ENCODE results near the gene CEPT1. TPM values are rescaled to one million over a fixed set of nuclear protein-coding genes. Genes with fewer than 3 reads are reported as not detected.

Gene CEPT1
- polyA plus RNA-seq, 3 donors from 2014 or later, result 14.7 to 20.9 (median 19.2) TPM

DNA sequence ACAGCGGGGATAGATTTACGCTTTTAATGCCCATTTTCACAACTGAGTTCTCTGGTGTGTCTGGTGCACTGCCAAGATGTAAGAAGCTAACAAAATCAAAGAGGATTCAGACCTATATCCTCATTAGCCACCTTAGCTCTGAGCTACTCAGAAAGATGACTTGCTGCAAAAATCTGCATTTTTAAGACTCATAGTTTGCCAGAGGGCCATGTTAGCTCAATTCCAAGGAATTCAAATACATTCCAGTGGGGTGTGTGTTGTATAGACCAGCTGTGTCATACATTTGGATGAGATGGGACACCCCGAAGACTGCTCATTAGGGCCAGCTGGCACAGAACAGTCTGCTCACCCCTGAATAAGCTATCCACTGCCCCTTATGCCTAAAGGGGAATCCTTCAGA, 51.5 kb downstream of the CEPT1 start:
- Mint-ChIP-seq H3K4me3 (peak overlapping the region in 3 of 5 donors; percentile 12 to 97 (median 58)), H3K9me3 (no peaks in the 10 kb centered on the region), H3K4me1 (peaks cover 97 to 100% of the 10 kb centered on the region in 2 donors), H3K27me3 (ENCODE audit: low read depth in 3 of 3) (peaks cover 0 to 1% (median 0%) of the 10 kb centered on the region in 3 donors), H3K36me3 (peaks cover 42 to 83% (median 75%) of the 10 kb centered on the region in 3 donors), H3K27ac (peak overlapping the region; percentile 95 to 99 (median 98))
- DNase-seq, result no peak

DNA sequence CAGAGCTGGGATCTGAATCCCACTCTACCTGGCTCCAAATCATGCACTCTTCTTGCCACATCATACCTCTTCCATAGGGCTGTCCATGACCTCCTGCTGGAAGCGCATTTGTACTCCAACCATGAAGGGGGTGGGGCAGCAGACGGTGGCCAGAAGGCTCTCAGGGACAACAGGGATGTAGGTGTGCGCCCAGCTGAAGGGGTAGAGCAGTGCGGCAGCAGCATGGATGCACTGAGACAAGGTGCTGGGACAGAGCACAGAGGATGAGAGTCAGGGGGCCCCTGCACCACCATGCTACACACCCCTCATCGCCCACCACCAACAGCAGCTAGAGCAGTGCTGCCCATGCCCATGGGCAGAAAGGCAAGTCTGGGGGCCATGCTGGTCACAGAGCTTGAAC, 52.1 kb downstream of the CEPT1 start:
- Mint-ChIP-seq H3K4me1 (peaks cover 97 to 100% of the 10 kb centered on the region in 2 donors), H3K4me3 (peak overlapping the region; percentile 96 to 100 (median 99)), H3K9me3 (no peaks in the 10 kb centered on the region), H3K36me3 (peaks cover 47 to 88% (median 77%) of the 10 kb centered on the region in 3 donors), H3K27me3 (ENCODE audit: low read depth in 3 of 3) (peaks cover 0 to 3% (median 0%) of the 10 kb centered on the region in 3 donors), H3K27ac (peak overlapping the region; percentile 95 to 99 (median 98))
- DNase-seq, result no peak

DNA sequence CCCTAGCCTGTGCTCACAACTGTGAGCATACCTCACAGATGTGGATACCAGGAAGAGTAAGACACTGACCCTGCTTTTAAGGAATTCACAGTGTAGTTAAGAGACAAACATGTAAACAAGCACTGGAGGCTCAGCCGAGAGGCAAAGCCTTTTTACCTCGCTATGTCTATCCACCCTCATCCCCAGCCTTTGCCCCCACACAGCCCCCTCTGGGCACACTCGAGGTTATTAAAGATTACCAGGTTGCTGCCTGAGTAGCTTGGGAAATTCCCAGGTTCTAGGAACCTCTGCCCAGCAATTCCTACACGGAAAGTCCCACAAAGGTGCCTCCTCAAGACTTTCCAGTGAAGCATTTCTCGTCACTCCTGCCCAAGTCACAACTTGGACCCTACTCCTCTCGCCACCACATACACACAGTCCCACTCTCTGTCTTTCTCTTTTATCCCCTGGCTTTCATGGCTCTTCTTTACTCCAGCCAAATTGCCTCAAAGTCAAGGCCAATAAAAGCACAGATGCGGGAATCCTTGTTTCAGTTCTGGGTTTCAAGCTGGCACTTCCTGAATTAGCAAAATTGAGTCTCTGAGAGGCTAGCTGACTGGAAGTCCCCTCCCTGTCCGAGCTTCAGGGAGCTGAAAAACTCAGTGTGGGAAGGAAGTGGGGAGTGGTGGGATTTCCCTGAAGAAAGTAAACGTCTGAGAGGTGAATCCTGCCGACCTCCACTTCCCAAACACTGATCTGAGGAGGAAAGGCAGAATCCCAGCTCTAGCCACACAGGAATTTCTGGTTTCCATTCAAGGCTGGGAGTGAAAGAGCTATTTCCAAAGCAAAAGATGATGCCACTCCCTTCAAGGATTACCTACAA, 52.9 kb downstream of the CEPT1 start:
- Mint-ChIP-seq H3K9me3 (no peaks in the 10 kb centered on the region), H3K27ac (peak overlapping the region; percentile 95 to 99 (median 98)), H3K4me3 (peak overlapping the region; percentile 96 to 100 (median 99)), H3K36me3 (peaks cover 50 to 94% (median 83%) of the 10 kb centered on the region in 3 donors), H3K4me1 (peaks cover 100% of the 10 kb centered on the region in 2 donors), H3K27me3 (ENCODE audit: low read depth in 3 of 3) (peaks cover 0 to 3% (median 0%) of the 10 kb centered on the region in 3 donors)
- peak in 1 of 3 donors; percentile 31 for DNase-seq

DNA sequence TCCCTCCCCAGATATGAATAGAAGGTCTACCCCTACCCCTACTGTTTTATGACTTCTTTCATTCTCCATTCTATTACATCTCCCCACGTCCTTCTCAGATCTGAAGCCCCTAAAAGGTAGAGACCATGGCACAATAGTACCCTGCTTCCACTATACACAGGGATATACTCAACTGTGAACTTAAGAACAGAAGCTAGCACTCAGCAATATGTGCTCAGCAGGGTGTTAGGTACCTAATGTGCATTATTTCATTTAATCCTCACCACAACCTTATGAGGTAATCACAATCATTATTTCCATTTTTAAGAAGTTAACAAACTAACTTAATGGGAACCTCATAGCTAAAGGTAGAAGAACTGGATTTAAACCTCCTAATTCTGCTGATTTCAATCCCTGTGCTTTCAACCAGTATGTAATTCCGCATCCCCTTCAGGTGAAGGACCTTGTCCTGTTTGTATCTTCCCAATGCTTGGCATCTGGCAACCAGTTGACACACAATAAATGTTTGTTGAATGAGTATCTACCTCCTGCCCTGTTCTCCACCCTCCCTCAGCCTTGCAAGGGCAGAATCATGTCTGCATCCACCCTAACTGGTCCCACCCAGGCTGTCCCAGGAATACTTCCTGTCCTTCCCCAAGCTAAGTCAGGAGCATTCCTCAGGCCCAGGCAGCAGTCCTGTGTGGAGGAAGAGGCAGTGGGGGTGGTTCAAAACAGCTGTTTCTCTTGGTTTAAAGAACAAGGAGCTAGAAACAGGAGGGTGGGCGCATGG, 53.9 kb downstream of the CEPT1 start:
- Mint-ChIP-seq H3K9me3 (no peaks in the 10 kb centered on the region), H3K4me1 (peaks cover 91 to 97% of the 10 kb centered on the region in 2 donors), H3K27ac (peak overlapping the region; percentile 95 to 99 (median 98)), H3K36me3 (peaks cover 55 to 94% (median 83%) of the 10 kb centered on the region in 3 donors), H3K27me3 (ENCODE audit: low read depth in 3 of 3) (peaks cover 0 to 3% (median 0%) of the 10 kb centered on the region in 3 donors), H3K4me3 (peak overlapping the region; percentile 96 to 100 (median 99))
- DNase-seq, result no peak

DNA sequence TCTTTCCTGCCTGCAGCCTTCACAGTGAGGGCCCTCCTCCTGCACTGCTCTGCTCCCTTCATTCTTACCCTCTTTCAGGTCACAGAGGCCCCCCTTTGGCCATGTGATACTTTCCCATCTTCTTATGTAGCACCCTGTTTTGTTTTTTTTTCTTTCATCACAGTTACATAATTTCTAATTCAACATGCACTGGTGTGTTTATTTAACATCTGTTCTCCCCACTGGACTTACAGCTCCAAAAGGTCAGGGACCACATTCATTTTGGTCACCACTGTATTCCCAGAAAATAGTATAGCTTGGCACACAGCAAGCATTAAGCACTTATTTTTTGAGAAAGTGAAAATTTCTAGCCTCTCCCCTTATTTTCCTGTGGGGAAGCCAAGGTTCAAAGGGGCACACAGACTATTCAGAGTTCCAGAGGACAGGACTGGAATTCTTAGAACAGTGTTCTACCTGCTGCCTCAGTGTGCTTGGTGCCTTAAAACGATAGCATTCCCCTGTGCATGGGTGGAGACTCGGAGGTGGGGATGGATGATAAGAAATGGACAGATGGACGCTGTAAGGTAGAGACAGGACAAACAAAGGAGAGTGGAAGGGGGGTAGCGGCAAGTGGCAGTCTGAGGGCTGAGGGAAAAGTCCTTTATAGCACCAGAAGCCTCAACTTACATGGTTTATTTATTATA, 55.1 kb downstream of the CEPT1 start:
- Mint-ChIP-seq H3K27me3 (ENCODE audit: low read depth in 3 of 3) (peaks cover 0 to 10% (median 0%) of the 10 kb centered on the region in 3 donors), H3K4me1 (peaks cover 82 to 88% of the 10 kb centered on the region in 2 donors), H3K36me3 (peaks cover 50 to 88% (median 82%) of the 10 kb centered on the region in 3 donors)

DNA sequence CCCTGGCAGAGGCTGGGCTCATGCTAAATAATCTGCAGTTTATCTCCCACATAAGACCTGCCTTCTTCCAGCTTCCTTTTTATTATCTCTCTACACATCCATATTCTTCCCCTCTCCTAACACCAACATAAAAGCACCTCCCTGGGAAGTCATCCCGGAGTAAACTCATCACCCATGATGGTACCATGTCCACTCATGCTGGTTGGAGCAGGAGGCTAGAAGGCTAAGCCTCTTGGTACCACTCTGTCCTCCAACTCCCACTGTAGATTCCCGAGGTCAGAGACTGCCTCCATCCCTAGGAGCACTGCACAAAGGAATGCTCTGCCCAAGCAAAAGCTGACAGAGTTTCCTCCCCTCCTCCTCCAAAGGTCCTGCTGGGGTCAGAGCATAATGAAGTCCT, 56.2 kb downstream of the CEPT1 start:
- Mint-ChIP-seq H3K27ac (peak overlapping the region; percentile 95 to 99 (median 98)), H3K4me3 (peak overlapping the region; percentile 96 to 100 (median 99)), H3K4me1 (peaks cover 82 to 88% of the 10 kb centered on the region in 2 donors), H3K36me3 (peaks cover 50 to 78% (median 77%) of the 10 kb centered on the region in 3 donors), H3K9me3 (no peaks in the 10 kb centered on the region), H3K27me3 (ENCODE audit: low read depth in 3 of 3) (peaks cover 0 to 11% (median 0%) of the 10 kb centered on the region in 3 donors)
- DNase-seq, result no peak

More for the DNA sequence above, 55.1 kb downstream of the CEPT1 start:
- H3K9me3 Mint-ChIP-seq, result no peaks in the 10 kb centered on the region
- DNase-seq, result no peak
- peak overlapping the region; percentile 96 to 100 (median 99) for H3K4me3 Mint-ChIP-seq
- peak overlapping the region; percentile 95 to 99 (median 98) for H3K27ac Mint-ChIP-seq

DNA sequence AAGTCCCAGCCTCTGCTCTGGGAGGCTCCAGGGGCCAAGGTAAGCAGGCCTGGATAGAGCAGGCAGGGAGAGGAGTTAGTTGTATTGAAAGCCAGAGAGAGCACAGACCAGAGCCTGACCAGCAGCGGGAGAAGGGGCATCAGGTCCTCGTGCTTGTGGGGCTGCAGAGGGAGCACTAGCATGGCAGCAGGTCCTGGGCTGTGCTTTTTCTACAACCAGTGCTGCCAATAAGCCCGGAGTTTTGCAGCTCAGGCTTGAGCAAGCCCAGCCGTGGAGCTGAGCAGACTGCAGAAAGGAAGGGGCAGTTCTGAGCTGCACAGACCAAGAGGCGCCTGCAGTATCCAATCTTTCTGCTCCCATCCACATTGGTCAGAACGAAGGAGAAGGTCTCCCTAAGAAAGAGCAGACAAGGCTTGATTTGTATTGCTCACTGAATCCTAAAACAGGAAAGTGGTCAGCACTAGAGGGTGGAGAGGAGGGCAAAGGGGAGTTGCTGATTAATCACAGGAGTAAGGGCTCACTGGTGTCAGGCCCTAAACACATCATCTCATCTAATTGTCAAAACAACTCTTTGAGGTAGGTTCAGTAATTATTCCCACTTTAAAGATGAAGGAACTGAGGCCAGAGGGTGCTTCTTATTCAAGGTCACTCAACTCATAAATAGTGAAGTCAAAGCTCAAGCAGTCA, 57.7 kb downstream of the CEPT1 start:
- peak overlapping the region; percentile 96 to 100 (median 99) for H3K4me3 Mint-ChIP-seq
- H3K36me3 Mint-ChIP-seq, result peaks cover 50 to 68% (median 63%) of the 10 kb centered on the region in 3 donors
- peaks cover 0 to 14% (median 4%) of the 10 kb centered on the region in 3 donors for H3K27me3 Mint-ChIP-seq (ENCODE audit: low read depth in 3 of 3)
- peak overlapping the region; percentile 95 to 99 (median 98) for H3K27ac Mint-ChIP-seq
- H3K4me1 Mint-ChIP-seq, result peaks cover 82 to 88% of the 10 kb centered on the region in 2 donors
- peak; percentile 76 to 82 (median 77) for DNase-seq
- no peaks in the 10 kb centered on the region for H3K9me3 Mint-ChIP-seq

DNA sequence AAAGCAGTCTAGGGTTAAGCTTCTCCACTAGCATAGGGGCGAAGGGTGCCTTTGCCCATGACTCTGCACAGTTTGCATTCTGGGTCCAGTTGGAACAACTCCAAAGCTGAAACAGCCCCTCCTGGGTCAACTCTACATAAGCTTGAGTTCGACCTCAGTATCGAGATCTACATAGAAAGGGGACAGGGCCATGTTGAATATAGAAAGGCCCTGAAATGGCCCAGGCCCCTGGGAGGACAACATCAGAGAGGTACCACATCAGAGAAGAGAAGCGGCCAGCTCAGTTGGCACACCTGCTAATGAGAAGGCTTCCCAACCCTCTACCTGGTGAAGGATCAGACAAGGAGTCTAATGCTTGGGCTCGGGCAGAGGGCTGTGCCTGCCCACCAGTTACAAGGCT, 58.8 kb downstream of the CEPT1 start:
- H3K4me3 Mint-ChIP-seq, result peak overlapping the region; percentile 96 to 100 (median 99)
- peaks cover 46 to 59% (median 54%) of the 10 kb centered on the region in 3 donors for H3K36me3 Mint-ChIP-seq
- no peaks in the 10 kb centered on the region for H3K9me3 Mint-ChIP-seq
- H3K27ac Mint-ChIP-seq, result peak overlapping the region; percentile 95 to 99 (median 98)
- peaks cover 5 to 25% (median 11%) of the 10 kb centered on the region in 3 donors for H3K27me3 Mint-ChIP-seq (ENCODE audit: low read depth in 3 of 3)
- H3K4me1 Mint-ChIP-seq, result peaks cover 82 to 88% of the 10 kb centered on the region in 2 donors
- DNase-seq, result no peak

DNA sequence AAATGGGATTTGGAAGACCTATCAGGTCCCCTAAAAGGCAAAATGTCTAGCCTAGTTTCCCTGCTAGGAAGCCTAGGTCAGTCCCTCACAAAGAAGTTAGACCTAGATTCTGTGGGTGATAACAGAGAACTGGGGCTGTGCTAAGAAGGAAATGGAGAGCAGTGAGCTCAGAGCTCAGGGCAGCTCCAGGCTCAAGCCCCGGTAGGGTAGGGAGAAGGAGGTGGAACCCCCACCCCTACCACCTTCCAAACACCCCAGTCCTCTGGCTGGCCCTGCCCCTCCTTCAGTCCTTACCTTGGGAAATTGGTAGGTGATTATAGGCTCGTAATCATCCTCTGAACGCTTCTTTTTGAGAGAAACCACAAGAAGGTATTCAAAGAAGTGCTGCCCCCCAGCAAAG, 59.3 kb downstream of the CEPT1 start:
- Mint-ChIP-seq H3K9me3 (no peaks in the 10 kb centered on the region), H3K36me3 (peaks cover 42 to 55% (median 51%) of the 10 kb centered on the region in 3 donors)
- DNase-seq, result no peak

DNA sequence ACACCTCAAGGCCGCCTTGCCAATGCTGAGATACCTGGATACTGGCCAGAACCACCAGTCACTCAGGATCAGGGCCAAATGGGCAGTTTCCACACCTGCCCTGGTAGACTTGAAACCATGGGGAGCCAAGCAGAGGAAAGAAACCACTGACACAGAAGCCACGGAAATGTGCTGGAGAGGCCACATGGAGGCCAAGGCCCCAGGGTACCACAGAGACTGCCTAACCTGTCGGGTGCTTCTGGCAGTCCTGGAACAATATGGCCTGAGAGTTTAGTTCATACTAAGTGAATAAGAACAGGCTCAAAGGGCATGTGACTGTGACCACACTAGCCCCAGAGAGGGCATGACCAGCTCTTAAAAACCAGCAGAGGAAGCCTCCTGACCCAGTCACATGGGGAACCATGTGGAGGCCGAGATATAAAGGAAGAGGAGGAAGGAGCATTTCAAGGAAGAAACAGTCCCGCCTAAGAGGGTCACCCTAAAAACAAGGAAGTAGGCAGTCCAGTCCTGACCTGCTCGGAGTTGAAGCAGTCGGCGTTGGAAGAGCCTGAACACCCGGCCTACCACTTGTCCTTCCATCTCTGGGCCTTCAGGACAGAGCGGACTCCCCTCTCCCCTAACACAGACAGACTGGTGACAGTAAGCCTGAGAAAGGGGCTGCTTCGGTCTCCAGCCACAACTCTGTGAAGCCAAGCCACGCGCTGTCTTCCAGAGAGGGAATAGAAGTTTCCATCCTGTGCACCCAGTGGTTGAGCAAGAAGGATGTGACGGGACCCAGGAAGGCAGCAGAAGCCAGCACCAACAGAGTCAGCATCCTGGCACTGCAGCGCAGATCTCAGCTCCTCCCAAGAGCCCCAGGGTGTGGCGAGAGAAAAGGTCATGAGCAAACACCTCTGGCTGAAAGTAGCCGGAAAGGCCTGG, 60.1 kb downstream of the CEPT1 start, which contains the start of gene DENND2D:
Gene DENND2D, minus strand, starts transcription at position 766 of the 921 bp plus-strand sequence. Its CDS starts 187 bp downstream, at position 579.
- Mint-ChIP-seq H3K27me3 (ENCODE audit: low read depth in 3 of 3) (peaks cover 11 to 37% (median 19%) of the 10 kb centered on the region in 3 donors), H3K4me1 (peaks cover 76 to 82% of the 10 kb centered on the region in 2 donors), H3K27ac (peak within 1 kb of the TSS; percentile 95 to 99 (median 98)), H3K9me3 (no peaks in the 10 kb centered on the region), H3K4me3 (peak within 1 kb of the TSS; percentile 96 to 100 (median 99)), H3K36me3 (peaks cover 35 to 47% (median 42%) of the 10 kb centered on the region in 3 donors)
- DNase-seq, result peak; percentile 55 to 64 (median 57)

More for the DNA sequence above, 59.3 kb downstream of the CEPT1 start:
- Mint-ChIP-seq H3K4me1 (peaks cover 77 to 83% of the 10 kb centered on the region in 2 donors), H3K27ac (peak overlapping the region; percentile 95 to 99 (median 98)), H3K27me3 (ENCODE audit: low read depth in 3 of 3) (peaks cover 6 to 29% (median 13%) of the 10 kb centered on the region in 3 donors), H3K4me3 (peak overlapping the region; percentile 96 to 100 (median 99))

DNA sequence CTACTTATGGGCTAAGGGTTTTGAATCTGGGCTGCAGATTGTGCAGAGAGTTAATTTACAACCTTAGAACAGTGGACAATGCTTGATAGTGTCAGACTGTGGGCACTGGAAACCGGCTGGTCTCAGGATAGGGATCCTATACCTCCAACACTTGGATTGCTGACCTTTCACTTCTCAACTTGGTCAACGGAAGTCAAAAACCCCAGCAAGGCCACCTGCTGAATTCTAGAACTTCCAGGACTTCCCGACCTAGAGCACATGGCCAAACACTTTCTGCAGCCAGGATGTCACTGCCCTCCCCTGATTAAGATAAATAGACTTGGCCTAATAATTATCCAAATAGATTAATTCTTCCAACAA, 60.8 kb downstream of the CEPT1 start:
- peaks cover 76 to 82% of the 10 kb centered on the region in 2 donors for H3K4me1 Mint-ChIP-seq
- no peak for DNase-seq
- peak overlapping the region; percentile 95 to 99 (median 98) for H3K27ac Mint-ChIP-seq
- H3K27me3 Mint-ChIP-seq (ENCODE audit: low read depth in 3 of 3), result peaks cover 11 to 37% (median 19%) of the 10 kb centered on the region in 3 donors
- H3K36me3 Mint-ChIP-seq, result peaks cover 31 to 41% (median 37%) of the 10 kb centered on the region in 3 donors
- peak overlapping the region; percentile 96 to 100 (median 99) for H3K4me3 Mint-ChIP-seq
- H3K9me3 Mint-ChIP-seq, result no peaks in the 10 kb centered on the region
